Caco-2 (cell line): ENCODE measurements around the gene NAPSA. TPM values are rescaled to one million over a fixed set of nuclear protein-coding genes. Genes with fewer than 3 reads are reported as not detected.

Experiments
- BruUV-seq: library from RNA; stranded (reverse); fragments of 400-500 nt; replicated peaks from 2 replicates; lab custom pipeline; 2021; lab: Mats Ljungman, UMichigan
- CTCF ChIA-PET: fragments of 300-600 bp; sonication (Branson Sonifier 250); formaldehyde crosslinking; loops from one replicate; lab custom pipeline; 2022; ENCODE audit warnings: antibody characterized with exemption; lab: Charles Lee
- POLR2A ChIA-PET: fragments of 300-600 bp; sonication (Branson Sonifier 250); formaldehyde crosslinking; loops from one replicate; lab custom pipeline; 2022; ENCODE audit warnings: antibody characterized with exemption; lab: Charles Lee
- DNase-seq, 2 experiments: peaks; one replicate each; pipeline versions ENCODE4 v3.0.0 to v3.0.0-alpha.2; 2020 to 2022
- H3K27me3 ChIP-seq: replicated peaks from 2 replicates; pipeline ENCODE4 v1.6.0; 2011; ENCODE audit warnings: low read length; ENCODE audit not compliant: control insufficient read depth, insufficient read depth
- H3K36me3 ChIP-seq: 2 replicates; pipeline ENCODE4 v1.5.1; 2011; ENCODE audit warnings: low read length; ENCODE audit not compliant: control insufficient read depth, insufficient read depth
- H3K4me1 ChIP-seq: fragments of 250-450 bp; sonication (Bioruptor Pico); 2 replicates; pipeline ENCODE4 v1.5.1; 2020; ENCODE audit warnings: mild to moderate bottlenecking
- H3K4me3 ChIP-seq: 2 replicates; pipeline ENCODE4 v1.5.1; 2011; ENCODE audit warnings: low read depth, mild to moderate bottlenecking, control low read depth, low read length
- H3K9me3 ChIP-seq: fragments of 250-450 bp; sonication (Bioruptor Pico); 2 replicates; pipeline ENCODE4 v1.5.1; 2020; ENCODE audit warnings: mild to moderate bottlenecking, moderate library complexity
- H3K27ac Mint-ChIP-seq: one replicate; pipeline ENCODE4 v1.8.0; 2022; ENCODE audit warnings: mixed read lengths; ENCODE audit not compliant: unreplicated experiment
- H3K27me3 Mint-ChIP-seq: one replicate; pipeline ENCODE4 v1.8.0; 2022; ENCODE audit warnings: mixed read lengths; ENCODE audit not compliant: insufficient read depth, unreplicated experiment
- H3K36me3 Mint-ChIP-seq: one replicate; pipeline ENCODE4 v1.8.0; 2022; ENCODE audit warnings: mild to moderate bottlenecking, mixed read lengths; ENCODE audit not compliant: insufficient read depth, unreplicated experiment
- H3K4me1 Mint-ChIP-seq: one replicate; pipeline ENCODE4 v1.8.0; 2022; ENCODE audit warnings: low read depth, mixed read lengths; ENCODE audit not compliant: unreplicated experiment
- H3K4me3 Mint-ChIP-seq: one replicate; pipeline ENCODE4 v1.8.0; 2022; ENCODE audit warnings: mild to moderate bottlenecking, moderate library complexity, mixed read lengths; ENCODE audit not compliant: unreplicated experiment
- H3K9me3 Mint-ChIP-seq: one replicate; pipeline ENCODE4 v1.8.0; 2022; ENCODE audit warnings: mixed read lengths; ENCODE audit not compliant: unreplicated experiment
- intact Hi-C: fragments of 100-400 bp; cut with micrococcal nuclease; formaldehyde crosslinking; loops from one replicate; pipeline ENCODE4 v1.10.0; 2022; ENCODE audit not compliant: unreplicated experiment
- total RNA-seq: library from RNA; stranded (reverse); gene quantifications from 2 replicates; pipeline ENCODE4 v1.2.3, GENCODE V29; 2022
- TF ChIP-seq, protein P1 (sequence below), 2 experiments: fragments of 200-600 bp in 1 of 2; IDR thresholded peaks; 1 replicate in 1 of 2; 2 replicates in 1 of 2; pipeline versions ENCODE4 v1.5.1 to v1.8.0; 2011 to 2022; ENCODE audit warnings: antibody characterized with exemption in 1 of 2, control low read depth in 1 of 2, inconsistent platforms in 1 of 2, low read depth in 1 of 2, low read length in 1 of 2, mild to moderate bottlenecking in 1 of 2, moderate library complexity in 1 of 2; ENCODE audit not compliant: insufficient read depth in 1 of 2, severe bottlenecking in 1 of 2, unreplicated experiment in 1 of 2

NAPSA gene
- total RNA-seq, 1 experiment from 2014 or later, result 1.2 TPM

DNA sequence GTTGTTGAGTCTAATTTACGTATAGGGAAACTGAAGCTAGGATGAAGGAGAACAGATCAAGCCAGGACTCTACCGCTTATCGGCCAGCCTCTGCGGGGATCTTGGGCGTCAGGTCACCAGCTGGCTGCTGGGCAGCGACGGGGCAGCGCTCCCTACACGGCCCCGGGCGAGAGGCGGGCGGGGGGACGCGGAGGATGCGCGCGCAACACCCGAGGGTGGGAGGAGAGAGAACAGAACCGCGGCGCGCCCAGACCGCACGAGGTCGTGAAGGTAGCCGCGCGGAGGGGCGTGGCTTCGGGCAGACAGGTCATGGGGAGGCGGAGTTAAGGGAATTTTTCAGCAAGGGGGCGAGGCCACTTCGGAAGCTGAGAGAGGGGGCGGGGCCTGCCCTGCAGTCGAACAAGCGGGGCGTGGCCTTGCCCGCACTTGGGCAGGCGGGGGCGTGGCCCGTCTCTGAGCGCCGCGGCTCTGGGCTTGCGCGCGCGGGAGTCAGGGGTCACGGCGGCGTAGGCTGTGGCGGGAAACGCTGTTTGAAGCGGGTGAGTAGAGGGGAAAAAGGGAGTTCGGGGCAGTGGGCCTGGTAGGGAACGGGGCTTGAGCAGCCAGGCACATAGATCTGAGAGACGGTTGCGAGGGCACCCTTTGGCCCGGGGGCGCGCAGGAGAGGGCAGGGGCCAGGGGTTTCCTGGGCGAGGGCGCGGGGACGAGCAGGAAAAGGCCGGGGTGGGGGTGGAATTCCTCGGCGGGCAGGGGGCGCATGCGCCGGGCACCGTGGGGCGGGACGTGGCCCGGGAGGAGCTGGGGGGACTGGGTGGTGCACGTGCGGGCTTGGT lies 18.6 kb upstream of the NAPSA start, which contains the start of gene POLD1:
Gene POLD1 (plus strand): TSS at position 496 of the 833 bp plus-strand sequence. CDS start 14,505 bp downstream, outside the sequence.
- H3K27me3 Mint-ChIP-seq, result no peaks in the 10 kb centered on the region
- peaks cover 6% of the 10 kb centered on the region; the same call in 1 of the 2 replicates for H3K4me1 ChIP-seq
- intact Hi-C loops, result loop anchor here (1.0 kb wide), 1 partner anchor 8 kb away; the partner anchor contains the start of gene NR1H2
- H3K36me3 Mint-ChIP-seq, result peaks cover 49% of the 10 kb centered on the region
- no peaks in the 10 kb centered on the region for H3K9me3 ChIP-seq
- no peaks in the 10 kb centered on the region; the same call in 1 of the 2 replicates for H3K36me3 ChIP-seq
- no peaks in the 10 kb centered on the region for H3K27me3 ChIP-seq
- H3K27ac Mint-ChIP-seq, result peak within 1 kb of the TSS; percentile 91
- peaks cover 10% of the 10 kb centered on the region for H3K4me1 Mint-ChIP-seq
- ChIA-PET POLR2A (interaction anchor here (0.6 to 2.0 kb wide), 7 partner anchors 8 to 421 kb away, joined by 3 to 18 read pairs (median 3); partner anchors contain the start of gene NR1H2), CTCF (interaction anchor here (0.6 to 2.1 kb wide), 7 partner anchors 10 to 317 kb away, joined by 3 to 20 read pairs (median 6); no protein-coding TSS in a partner anchor)
- no TSS peak for BruUV-seq
- peak within 1 kb of the TSS; percentile 86 for H3K4me3 Mint-ChIP-seq
- TF ChIP-seq, protein P1, sequence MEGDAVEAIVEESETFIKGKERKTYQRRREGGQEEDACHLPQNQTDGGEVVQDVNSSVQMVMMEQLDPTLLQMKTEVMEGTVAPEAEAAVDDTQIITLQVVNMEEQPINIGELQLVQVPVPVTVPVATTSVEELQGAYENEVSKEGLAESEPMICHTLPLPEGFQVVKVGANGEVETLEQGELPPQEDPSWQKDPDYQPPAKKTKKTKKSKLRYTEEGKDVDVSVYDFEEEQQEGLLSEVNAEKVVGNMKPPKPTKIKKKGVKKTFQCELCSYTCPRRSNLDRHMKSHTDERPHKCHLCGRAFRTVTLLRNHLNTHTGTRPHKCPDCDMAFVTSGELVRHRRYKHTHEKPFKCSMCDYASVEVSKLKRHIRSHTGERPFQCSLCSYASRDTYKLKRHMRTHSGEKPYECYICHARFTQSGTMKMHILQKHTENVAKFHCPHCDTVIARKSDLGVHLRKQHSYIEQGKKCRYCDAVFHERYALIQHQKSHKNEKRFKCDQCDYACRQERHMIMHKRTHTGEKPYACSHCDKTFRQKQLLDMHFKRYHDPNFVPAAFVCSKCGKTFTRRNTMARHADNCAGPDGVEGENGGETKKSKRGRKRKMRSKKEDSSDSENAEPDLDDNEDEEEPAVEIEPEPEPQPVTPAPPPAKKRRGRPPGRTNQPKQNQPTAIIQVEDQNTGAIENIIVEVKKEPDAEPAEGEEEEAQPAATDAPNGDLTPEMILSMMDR (IDR thresholded peaks at IDR 0.05; ENCODE audit: insufficient read depth in 1 of 2, low read depth in 1 of 2, low read length in 1 of 2, severe bottlenecking in 1 of 2, unreplicated experiment in 1 of 2), result no peak
- H3K9me3 Mint-ChIP-seq, result no peaks in the 10 kb centered on the region
- peak; percentile 99 to 100 for DNase-seq
- H3K4me3 ChIP-seq, result peak within 1 kb of the TSS; percentile 72

DNA sequence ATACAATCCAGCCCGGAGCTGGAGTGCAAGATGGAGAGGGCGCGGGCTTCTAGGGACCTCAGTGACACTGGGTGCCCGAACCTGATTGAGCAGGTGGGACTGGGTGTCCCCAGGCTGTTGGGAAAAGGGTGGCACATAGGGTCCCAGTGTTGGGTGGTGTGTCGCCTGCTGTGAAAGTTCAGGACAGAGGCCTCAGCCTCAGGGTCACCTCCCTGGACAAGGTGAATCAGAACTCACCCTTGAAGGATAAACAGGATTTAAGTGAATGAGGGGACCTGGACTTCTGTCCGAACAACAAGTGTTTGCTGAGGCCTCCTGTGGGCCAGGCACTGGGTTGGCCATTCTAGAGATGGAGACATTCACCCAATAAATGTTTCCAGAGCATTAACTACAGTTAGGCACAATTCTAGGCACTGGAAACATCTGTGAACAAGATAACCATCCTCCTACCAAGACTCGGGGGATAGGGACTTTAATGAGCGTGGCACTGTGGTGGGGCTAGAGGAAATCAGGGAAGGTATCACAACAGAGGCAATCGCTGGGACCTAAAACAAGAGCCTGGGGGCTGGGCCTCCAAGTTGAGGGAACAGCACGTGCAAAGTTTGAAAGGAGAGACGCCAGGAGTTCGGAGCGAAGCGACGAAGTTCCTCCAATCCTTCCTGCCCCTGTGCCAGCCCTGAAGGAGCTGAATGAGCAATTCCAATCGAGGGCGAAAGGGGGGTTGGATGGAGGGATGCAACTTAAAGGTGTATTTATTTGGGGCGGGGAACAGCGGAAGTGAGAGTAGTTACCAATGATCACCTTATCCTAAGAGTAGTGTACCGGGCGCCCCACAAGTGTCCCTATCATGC lies 17.8 kb upstream of the NAPSA start:
- peaks cover 6% of the 10 kb centered on the region; the same call in 1 of the 2 replicates for H3K4me1 ChIP-seq
- Mint-ChIP-seq H3K27me3 (no peaks in the 10 kb centered on the region), H3K4me3 (peak overlapping the region; percentile 86), H3K4me1 (peaks cover 10% of the 10 kb centered on the region), H3K27ac (peak overlapping the region; percentile 91), H3K9me3 (no peaks in the 10 kb centered on the region), H3K36me3 (peaks cover 49% of the 10 kb centered on the region)
- ChIA-PET CTCF (interaction anchor here (0.6 to 2.1 kb wide), 5 partner anchors 11 to 173 kb away, joined by 3 to 20 read pairs (median 6); no protein-coding TSS in a partner anchor), POLR2A (interaction anchor here (2.0 kb wide), 1 partner anchor 77 kb away, joined by 18 read pairs; no protein-coding TSS in a partner anchor)
- H3K27me3 ChIP-seq, result no peaks in the 10 kb centered on the region
- DNase-seq, result no peak
- TSS peak; percentile 96 for BruUV-seq
- peak overlapping the region; percentile 72 for H3K4me3 ChIP-seq
- H3K36me3 ChIP-seq, result peaks cover 8% of the 10 kb centered on the region
- TF ChIP-seq, protein P1 (IDR thresholded peaks at IDR 0.05; ENCODE audit: insufficient read depth in 1 of 2, low read depth in 1 of 2, low read length in 1 of 2, severe bottlenecking in 1 of 2, unreplicated experiment in 1 of 2), result no peak
- no peaks in the 10 kb centered on the region for H3K9me3 ChIP-seq
- intact Hi-C loops, result no loop called here
